ENCODE measurements around the gene MYL6. TPM values are rescaled to one million over a fixed set of nuclear protein-coding genes. Genes with fewer than 3 reads are reported as not detected.

The MYL6 gene
- total and polyA plus RNA-seq, 9 of the 15 experiments (the other 6 are each of a cell fraction or from before 2014, with no cell fraction given): 557 to 1,664 (median 958) TPM

GRCh38 chr12:56152132-56152755, 5.9 kb upstream of the MYL6 start, which contains the start of gene MYL6B (continued):
- TF ChIP-seq MLX (CRISPR knock-in tag; conservative IDR thresholded peaks at IDR 0.05) (no peak), ZKSCAN3 (CRISPR knock-in tag; IDR thresholded peaks at IDR 0.05) (no peak), ZNF239 (CRISPR knock-in tag; IDR thresholded peaks at IDR 0.05) (no peak; the same call in 1 of the 2 replicates), ZBTB5 (IDR thresholded peaks at IDR 0.05) (no peak), ZNF146 (CRISPR knock-in tag; IDR thresholded peaks at IDR 0.05; ENCODE audit: unreplicated experiment) (no peak), ARID2 (IDR thresholded peaks at IDR 0.05) (no peak), PCBP2 (IDR thresholded peaks at IDR 0.05; ENCODE audit: low read depth, low read length, poor library complexity, severe bottlenecking) (no peak), RBM22 (IDR thresholded peaks at IDR 0.05; ENCODE audit: low read depth, low read length, poor library complexity, severe bottlenecking) (no peak), NFIC (IDR thresholded peaks at IDR 0.05) (peak; percentile 31), SAP30 (IDR thresholded peaks at IDR 0.05; ENCODE audit: borderline replicate concordance, insufficient read depth, low read depth, low read length, poor library complexity, severe bottlenecking) (no peak), FOXA1 (IDR thresholded peaks at IDR 0.05; ENCODE audit: borderline replicate concordance) (no peak), TAF1 (IDR thresholded peaks at IDR 0.05; ENCODE audit: control insufficient read depth, extremely low read depth, insufficient read depth, low read length, severe bottlenecking) (peak; percentile 62), OTX1 (CRISPR knock-in tag; IDR thresholded peaks at IDR 0.05) (0 out of 2 replicates have a peak, but pooled peaks have one; percentile 23), HOMEZ (CRISPR knock-in tag; IDR thresholded peaks at IDR 0.05) (no peak), HCFC1 (IDR thresholded peaks at IDR 0.05; ENCODE audit: low read depth, low read length) (peak; percentile 94), IRF2 (CRISPR knock-in tag; IDR thresholded peaks at IDR 0.05) (no peak), PHF21A (IDR thresholded peaks at IDR 0.05; ENCODE audit: borderline replicate concordance, low read depth) (no peak), NR1H2 (CRISPR knock-in tag; IDR thresholded peaks at IDR 0.05) (no peak), ARID1B (IDR thresholded peaks at IDR 0.05) (peak; percentile 36), NR3C1 (CRISPR knock-in tag; IDR thresholded peaks at IDR 0.05) (no peak), RUNX1 (IDR thresholded peaks at IDR 0.05; ENCODE audit: low read depth) (no peak), ZNF431 (CRISPR knock-in tag; IDR thresholded peaks at IDR 0.05) (no peak), SRSF1 (IDR thresholded peaks at IDR 0.05; ENCODE audit: low read depth, low read length) (no peak), HDGF (IDR thresholded peaks at IDR 0.05) (no peak), SIN3B (IDR thresholded peaks at IDR 0.05; ENCODE audit: low read depth) (no peak), HDAC3 (IDR thresholded peaks at IDR 0.05; ENCODE audit: borderline replicate concordance, partially characterized antibody) (no peak), ZNF274 (IDR thresholded peaks at IDR 0.05; ENCODE audit: borderline replicate concordance, low read depth, low read length) (no peak)

Measured in K562 (cell line).